Activated gamma-delta T cell treated with anti-CD3 and anti-CD28 coated beads, Interleukin-2, amount 50 U/mL, for 16 hours (primary cell): ENCODE measurements around the gene TACR2.
A peak's percentile ranks its signal among the peaks of the same experiment; 100 is the strongest.

Source experiments
- DNase-seq: peaks from one replicate; pipeline ENCODE4 v3.0.0-alpha.2; 2020; ENCODE audit warnings: low read depth

Gene TACR2

GRCh38 chr10:69372126-69372980 lies 44.4 kb downstream of the TACR2 start:
- DNase-seq = no peak

GRCh38 chr10:69367469-69367868 lies 49.2 kb downstream of the TACR2 start:
- no peak for DNase-seq

- DNase-seq = no peak
Measured at GRCh38 chr10:69366738-69367137, 50.0 kb downstream of the TACR2 start.

- DNase-seq = no peak
Measured at GRCh38 chr10:69364232-69364940, 52.3 kb downstream of the TACR2 start.

GRCh38 chr10:69363666-69364065 lies 53.1 kb downstream of the TACR2 start:
- no peak for DNase-seq

GRCh38 chr10:69362471-69362954 lies 54.2 kb downstream of the TACR2 start:
- DNase-seq = no peak

- DNase-seq = no peak
Measured at GRCh38 chr10:69361303-69361614, 55.5 kb downstream of the TACR2 start.

GRCh38 chr10:69360485-69361302 lies 56.0 kb downstream of the TACR2 start:
- DNase-seq = no peak

- DNase-seq = peak; percentile 7
Measured at GRCh38 chr10:69359594-69359993, 57.1 kb downstream of the TACR2 start.

- DNase-seq = no peak
Measured at GRCh38 chr10:69359148-69359547, 57.6 kb downstream of the TACR2 start.

GRCh38 chr10:69358148-69358795 lies 58.4 kb downstream of the TACR2 start:
- DNase-seq = no peak

GRCh38 chr10:69356187-69356586 lies 60.5 kb downstream of the TACR2 start:
- DNase-seq = no peak

GRCh38 chr10:69353977-69354635 lies 62.6 kb downstream of the TACR2 start:
- DNase-seq = no peak
